ENCODE results near the gene MRTFB. TPM values are rescaled to one million over a fixed set of nuclear protein-coding genes. Genes with fewer than 3 reads are reported as not detected.
"Not testable (repeated sequence)": the region's sequence is repeated elsewhere in the genome, so short reads cannot be mapped to it uniquely, and the experiment has no call there.

Gene MRTFB
- total RNA-seq, 4 donors from 2014 or later: 37.8 to 82.7 (median 47.9) TPM

DNA sequence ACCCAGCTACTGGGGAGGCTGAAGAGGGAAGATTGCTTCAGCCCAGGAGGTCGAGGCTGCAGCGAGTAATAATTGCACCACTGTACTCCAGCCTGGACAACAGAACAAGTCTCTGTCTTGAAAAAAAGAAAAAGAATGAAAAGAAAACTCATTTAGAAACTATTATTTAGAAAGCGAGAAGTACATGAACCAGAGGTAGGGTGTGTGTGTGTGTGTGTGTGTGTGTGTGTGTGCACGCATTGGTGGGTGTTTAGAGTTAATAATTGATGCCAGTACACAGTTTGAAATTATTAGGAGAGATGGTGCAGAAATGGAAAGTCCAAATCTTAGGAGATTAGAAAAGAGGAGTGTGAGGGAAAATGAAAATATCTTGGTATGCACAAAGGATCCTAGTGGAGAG lies 106.6 kb downstream of the MRTFB start:
- H3K4me1 ChIP-seq: no peaks in the 10 kb centered on the region
- no peaks in the 10 kb centered on the region for H3K27me3 ChIP-seq
- no peak overlapping the region for H3K4me3 ChIP-seq
- no peak for TF ChIP-seq EP300 (IDR thresholded peaks at IDR 0.05; ENCODE audit: low read depth)
- TF ChIP-seq POLR2A (IDR thresholded peaks at IDR 0.05): no peak
- no peaks in the 10 kb centered on the region for H3K9me3 ChIP-seq
- no peak overlapping the region for H3K27ac ChIP-seq
- H3K36me3 ChIP-seq: no peaks in the 10 kb centered on the region
- intact Hi-C loops (cut with DNase I; ENCODE audit: low total_unique reads): loop anchor here (2.0 kb wide), 1 partner anchor 23 kb away; no protein-coding TSS in a partner anchor
- no peak for DNase-seq
- in situ Hi-C loops (cut with MboI; ENCODE audit: low pct_ligation_motif_present in 1 of 4, low pct_unique_long_range_greater_than_20kb in 1 of 4, low sequenced_read_pairs in 3 of 4): no loop called here
- 82 to 100% methylated on average over 3 to 4 of the region's 4 CpGs for WGBS, 2 donors (ENCODE audit: low coverage in 1 of 2)

DNA sequence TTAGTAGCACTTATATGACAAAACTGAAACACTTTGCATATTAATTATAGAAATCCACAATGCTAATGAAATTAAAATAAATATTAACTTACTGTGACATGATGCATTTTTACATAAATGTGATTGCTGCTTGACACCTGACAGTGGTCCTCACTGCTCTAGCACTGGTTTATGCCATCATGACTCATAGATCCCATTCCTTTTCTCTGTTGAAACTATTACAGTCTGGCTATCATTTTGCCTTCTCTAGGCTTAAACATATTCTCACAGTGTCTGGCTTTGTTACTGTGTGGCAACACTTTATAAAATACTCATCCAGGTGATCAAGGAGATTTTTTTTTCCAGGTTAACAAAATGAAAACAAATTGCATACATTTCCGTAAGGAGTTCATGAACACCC lies 108.0 kb downstream of the MRTFB start:
- no peak for TF ChIP-seq POLR2AphosphoS5 (IDR thresholded peaks at IDR 0.05)
- WGBS, 2 donors (ENCODE audit: low coverage in 1 of 2): 92 to 95% methylated on average over 1 of the region's 1 CpG
- H3K36me3 ChIP-seq: no peaks in the 10 kb centered on the region
- in situ Hi-C loops (cut with MboI; ENCODE audit: low pct_ligation_motif_present in 1 of 4, low pct_unique_long_range_greater_than_20kb in 1 of 4, low sequenced_read_pairs in 3 of 4) (no loop called here), intact Hi-C loops (cut with DNase I; ENCODE audit: low total_unique reads) (no loop called here)
- DNase-seq: no peak
- no peaks in the 10 kb centered on the region for H3K9me3 ChIP-seq
- H3K27me3 ChIP-seq: no peaks in the 10 kb centered on the region
- no peak overlapping the region for H3K27ac ChIP-seq
- H3K4me1 ChIP-seq: no peaks in the 10 kb centered on the region
- no peak overlapping the region for H3K4me3 ChIP-seq

DNA sequence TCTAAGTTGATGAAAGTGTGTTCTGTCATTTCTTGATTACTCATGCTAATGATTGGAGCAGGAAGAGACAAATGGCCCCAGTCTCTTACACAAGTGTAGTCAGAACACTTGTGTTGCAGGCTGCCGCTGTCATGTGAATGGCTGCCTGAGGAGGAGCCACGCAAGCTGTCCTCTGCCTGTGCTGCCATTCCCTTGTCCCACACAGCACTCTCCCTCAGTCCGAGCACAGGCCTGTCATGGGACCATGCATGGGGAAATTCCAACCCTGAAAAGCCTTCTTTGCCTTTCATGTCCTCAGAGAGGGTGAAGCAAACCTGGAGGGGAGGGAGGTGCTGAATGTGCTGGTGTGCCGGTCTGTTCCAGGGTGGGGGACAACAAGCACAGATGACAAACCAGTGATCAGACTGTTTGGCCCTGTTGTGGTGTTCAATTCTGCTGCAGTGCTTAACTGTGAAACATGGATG lies 109.4 kb downstream of the MRTFB start:
- no peak overlapping the region for H3K4me3 ChIP-seq
- in situ Hi-C loops (cut with MboI; ENCODE audit: low pct_ligation_motif_present in 1 of 4, low pct_unique_long_range_greater_than_20kb in 1 of 4, low sequenced_read_pairs in 3 of 4): no loop called here
- H3K27ac ChIP-seq: no peak overlapping the region
- intact Hi-C loops (cut with DNase I; ENCODE audit: low total_unique reads): no loop called here
- no peaks in the 10 kb centered on the region for H3K36me3 ChIP-seq
- no peak for TF ChIP-seq POLR2AphosphoS5 (IDR thresholded peaks at IDR 0.05)
- TF ChIP-seq, protein P1, sequence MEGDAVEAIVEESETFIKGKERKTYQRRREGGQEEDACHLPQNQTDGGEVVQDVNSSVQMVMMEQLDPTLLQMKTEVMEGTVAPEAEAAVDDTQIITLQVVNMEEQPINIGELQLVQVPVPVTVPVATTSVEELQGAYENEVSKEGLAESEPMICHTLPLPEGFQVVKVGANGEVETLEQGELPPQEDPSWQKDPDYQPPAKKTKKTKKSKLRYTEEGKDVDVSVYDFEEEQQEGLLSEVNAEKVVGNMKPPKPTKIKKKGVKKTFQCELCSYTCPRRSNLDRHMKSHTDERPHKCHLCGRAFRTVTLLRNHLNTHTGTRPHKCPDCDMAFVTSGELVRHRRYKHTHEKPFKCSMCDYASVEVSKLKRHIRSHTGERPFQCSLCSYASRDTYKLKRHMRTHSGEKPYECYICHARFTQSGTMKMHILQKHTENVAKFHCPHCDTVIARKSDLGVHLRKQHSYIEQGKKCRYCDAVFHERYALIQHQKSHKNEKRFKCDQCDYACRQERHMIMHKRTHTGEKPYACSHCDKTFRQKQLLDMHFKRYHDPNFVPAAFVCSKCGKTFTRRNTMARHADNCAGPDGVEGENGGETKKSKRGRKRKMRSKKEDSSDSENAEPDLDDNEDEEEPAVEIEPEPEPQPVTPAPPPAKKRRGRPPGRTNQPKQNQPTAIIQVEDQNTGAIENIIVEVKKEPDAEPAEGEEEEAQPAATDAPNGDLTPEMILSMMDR (IDR thresholded peaks at IDR 0.05): no peak
- no peak for TF ChIP-seq POLR2A (IDR thresholded peaks at IDR 0.05)
- TF ChIP-seq EP300 (IDR thresholded peaks at IDR 0.05; ENCODE audit: low read depth): no peak
- DNase-seq: no peak
- 96% methylated on average over 4 of the region's 4 CpGs; no CpG with 5 or more reads in 1 of the 2 donors for WGBS, 2 donors (ENCODE audit: low coverage in 1 of 2)
- H3K4me1 ChIP-seq: peaks cover 0 to 6% (median 0%) of the 10 kb centered on the region in 4 donors
- no peaks in the 10 kb centered on the region for H3K27me3 ChIP-seq
- H3K9me3 ChIP-seq: no peaks in the 10 kb centered on the region

DNA sequence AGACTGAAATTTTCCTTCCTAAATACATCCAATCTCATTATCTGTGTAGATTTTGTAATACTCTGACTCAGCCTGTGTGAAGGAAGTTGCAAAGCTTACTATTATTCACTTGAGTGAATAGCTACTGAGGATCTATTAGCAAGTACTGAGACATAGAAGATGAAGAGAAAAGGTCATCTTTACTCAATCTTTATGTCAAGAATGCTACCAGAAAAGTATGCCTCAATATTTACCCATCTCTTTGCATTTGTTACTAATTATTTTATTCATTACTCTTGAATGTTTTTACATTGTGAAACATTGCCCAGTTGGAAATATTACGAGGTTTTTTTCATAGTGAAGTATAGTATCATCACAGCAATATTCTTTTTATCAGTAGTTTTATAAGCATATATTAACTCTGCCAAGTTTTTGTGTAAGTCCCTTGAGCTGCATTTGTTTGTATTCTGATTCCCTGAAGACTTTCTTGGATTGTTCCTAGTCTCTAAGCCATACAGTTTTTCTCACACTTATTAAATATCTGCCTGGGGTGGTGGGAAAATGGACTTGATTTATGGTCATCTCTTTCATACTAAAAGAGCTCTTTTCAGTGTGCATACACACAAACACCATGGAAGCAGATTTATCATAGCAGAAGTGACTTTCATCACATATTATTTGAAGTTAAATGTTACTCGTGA lies 110.4 kb downstream of the MRTFB start:
- H3K36me3 ChIP-seq: no peaks in the 10 kb centered on the region
- intact Hi-C loops (cut with DNase I; ENCODE audit: low total_unique reads) (no loop called here), in situ Hi-C loops (cut with MboI; ENCODE audit: low pct_ligation_motif_present in 1 of 4, low pct_unique_long_range_greater_than_20kb in 1 of 4, low sequenced_read_pairs in 3 of 4) (no loop called here)
- H3K27me3 ChIP-seq: no peaks in the 10 kb centered on the region
- H3K4me3 ChIP-seq: no peak overlapping the region
- no peak for DNase-seq
- WGBS, 2 donors (ENCODE audit: low coverage in 1 of 2): 67 to 82% methylated on average over 1 to 2 of the region's 2 CpGs
- TF ChIP-seq, protein P1 (IDR thresholded peaks at IDR 0.05): no peak
- no peak overlapping the region for H3K27ac ChIP-seq
- H3K4me1 ChIP-seq: peaks cover 0 to 11% (median 2%) of the 10 kb centered on the region in 4 donors
- no peaks in the 10 kb centered on the region for H3K9me3 ChIP-seq

DNA sequence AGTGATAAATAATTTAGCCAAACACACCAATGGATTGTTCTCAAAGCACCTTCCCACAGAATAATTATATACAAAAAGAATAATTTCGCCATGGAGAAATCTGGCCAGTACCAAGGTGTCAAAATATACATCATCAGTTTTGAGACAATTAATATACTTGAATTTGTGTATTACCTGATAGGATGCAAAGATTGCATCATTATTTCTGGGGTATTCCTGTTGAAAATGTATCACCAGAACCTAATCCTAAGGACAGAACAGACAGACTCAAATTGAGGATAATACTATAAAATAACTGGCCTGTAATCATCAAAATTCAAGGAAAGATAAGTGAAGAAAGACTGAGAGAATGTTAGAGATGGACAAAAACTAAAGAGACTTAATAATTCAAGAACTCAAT lies 111.9 kb downstream of the MRTFB start:
- in situ Hi-C loops (cut with MboI; ENCODE audit: low pct_ligation_motif_present in 1 of 4, low pct_unique_long_range_greater_than_20kb in 1 of 4, low sequenced_read_pairs in 3 of 4) (no loop called here), intact Hi-C loops (cut with DNase I; ENCODE audit: low total_unique reads) (no loop called here)
- H3K4me1 ChIP-seq: peaks cover 0 to 11% (median 2%) of the 10 kb centered on the region in 4 donors

DNA sequence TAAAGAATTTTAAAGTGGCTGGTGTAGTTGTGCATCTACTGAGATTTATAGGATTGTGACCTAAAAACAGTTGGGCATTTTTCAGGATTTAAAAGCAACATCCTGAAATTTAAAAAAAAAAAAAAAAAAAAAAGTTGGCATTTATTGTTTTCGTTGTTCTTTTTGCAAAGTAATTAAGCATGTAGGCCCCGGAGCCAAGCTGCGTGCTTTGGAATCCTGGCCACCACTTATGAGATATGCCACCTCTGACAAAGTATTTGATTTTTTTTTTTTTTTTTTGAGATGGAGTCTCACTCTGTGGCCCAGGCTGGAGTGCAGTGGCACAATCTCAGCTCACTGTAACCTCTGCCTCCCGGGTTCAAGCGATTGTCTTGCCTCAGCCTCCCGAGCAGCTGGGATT lies 112.8 kb downstream of the MRTFB start:
- H3K4me1 ChIP-seq: peaks cover 0 to 11% (median 2%) of the 10 kb centered on the region in 4 donors
- DNase-seq; in situ Hi-C loops (cut with MboI; ENCODE audit: low pct_ligation_motif_present in 1 of 4, low pct_unique_long_range_greater_than_20kb in 1 of 4, low sequenced_read_pairs in 3 of 4); H3K9me3 ChIP-seq; H3K4me3 ChIP-seq; H3K27ac ChIP-seq; H3K36me3 ChIP-seq; intact Hi-C loops (cut with DNase I; ENCODE audit: low total_unique reads); H3K27me3 ChIP-seq: not testable (repeated sequence)
- WGBS, 2 donors (ENCODE audit: low coverage in 1 of 2): 93 to 95% methylated on average over 3 to 6 of the region's 6 CpGs

More for the DNA sequence above, 111.9 kb downstream of the MRTFB start:
- 83 to 96% methylated on average over 1 of the region's 1 CpG for WGBS, 2 donors (ENCODE audit: low coverage in 1 of 2)
- TF ChIP-seq, protein P1 (IDR thresholded peaks at IDR 0.05): no peak
- TF ChIP-seq POLR2AphosphoS5 (IDR thresholded peaks at IDR 0.05): no peak
- TF ChIP-seq EP300 (IDR thresholded peaks at IDR 0.05; ENCODE audit: low read depth): no peak
- no peak for TF ChIP-seq POLR2A (IDR thresholded peaks at IDR 0.05)
- Histone ChIP-seq H3K27ac (no peak overlapping the region), H3K36me3 (no peaks in the 10 kb centered on the region), H3K27me3 (no peaks in the 10 kb centered on the region), H3K9me3 (no peaks in the 10 kb centered on the region), H3K4me3 (no peak overlapping the region)
- no peak for DNase-seq
